ENCODE data around the gene IL12RB1. TPM values are rescaled to one million over a fixed set of nuclear protein-coding genes. Genes with fewer than 3 reads are reported as not detected.

Gene IL12RB1
- total RNA-seq, 2 donors from 2014 or later = 1.0 TPM; not detected in 1

GRCh38 chr19:18122860-18123795 is 36.4 kb upstream of the IL12RB1 start:
- intact Hi-C loops (cut with DNase I) = no loop called here
- H3K27ac ChIP-seq = peak overlapping the region in 1 of 4 donors; percentile 33

GRCh38 chr19:18122424-18122823 is 35.7 kb upstream of the IL12RB1 start:
- Histone ChIP-seq H3K27me3 (no peaks in the 10 kb centered on the region), H3K9me3 (no peaks in the 10 kb centered on the region), H3K4me3 (no peak overlapping the region), H3K36me3 (replicated peaks in 1 of 2; ENCODE audit: insufficient read depth in 1 of 2, low read depth in 2 of 2) (peaks cover 0 to 22% of the 10 kb centered on the region in 2 donors), H3K27ac (no peak overlapping the region), H3K4me1 (peaks cover 22% of the 10 kb centered on the region)
- intact Hi-C loops (cut with DNase I) = no loop called here
- ATAC-seq (no peak), DNase-seq (no peak)
- WGBS, 2 donors = 84 to 91% methylated on average over 7 of the region's 7 CpGs
- TF ChIP-seq POLR2A (IDR thresholded peaks at IDR 0.05) = no peak
- no peak for TF ChIP-seq CTCF (IDR thresholded peaks at IDR 0.05)

More at GRCh38 chr19:18122860-18123795, 36.4 kb upstream of the IL12RB1 start:
- no peaks in the 10 kb centered on the region for H3K27me3 ChIP-seq
- 77 to 91% methylated on average over 20 to 27 of the region's 27 CpGs for WGBS, 2 donors
- no peak for TF ChIP-seq CTCF (IDR thresholded peaks at IDR 0.05)
- no peak for TF ChIP-seq POLR2A (IDR thresholded peaks at IDR 0.05)
- DNase-seq (peak in 1 of 4 donors; percentile 18), ATAC-seq (no peak)
- H3K4me1 ChIP-seq = peaks cover 17% of the 10 kb centered on the region
- H3K36me3 ChIP-seq (replicated peaks in 1 of 2; ENCODE audit: insufficient read depth in 1 of 2, low read depth in 2 of 2) = peaks cover 0 to 24% of the 10 kb centered on the region in 2 donors
- no peak overlapping the region for H3K4me3 ChIP-seq
- no peaks in the 10 kb centered on the region for H3K9me3 ChIP-seq

GRCh38 chr19:18121166-18121565 is 34.4 kb upstream of the IL12RB1 start:
- DNase-seq (no peak), ATAC-seq (no peak)
- peaks cover 28% of the 10 kb centered on the region for H3K4me1 ChIP-seq
- intact Hi-C loops (cut with DNase I) = no loop called here
- no peaks in the 10 kb centered on the region for H3K9me3 ChIP-seq
- no peaks in the 10 kb centered on the region for H3K27me3 ChIP-seq
- TF ChIP-seq POLR2A (IDR thresholded peaks at IDR 0.05) = no peak
- TF ChIP-seq CTCF (IDR thresholded peaks at IDR 0.05) = no peak
- H3K36me3 ChIP-seq (replicated peaks in 1 of 2; ENCODE audit: insufficient read depth in 1 of 2, low read depth in 2 of 2) = peaks cover 0 to 20% of the 10 kb centered on the region in 2 donors
- no peak overlapping the region for H3K27ac ChIP-seq
- no peak overlapping the region for H3K4me3 ChIP-seq
- 88 to 92% methylated on average over 4 to 5 of the region's 5 CpGs for WGBS, 2 donors

GRCh38 chr19:18120127-18120526 is 33.4 kb upstream of the IL12RB1 start:
- WGBS, 2 donors = 69 to 71% methylated on average over 1 of the region's 1 CpG
- H3K27ac ChIP-seq = peak overlapping the region in 1 of 4 donors; percentile 9
- peaks cover 28% of the 10 kb centered on the region for H3K4me1 ChIP-seq
- DNase-seq (no peak), ATAC-seq (no peak)
- H3K9me3 ChIP-seq = no peaks in the 10 kb centered on the region
- intact Hi-C loops (cut with DNase I) = no loop called here
- H3K36me3 ChIP-seq (replicated peaks in 1 of 2; ENCODE audit: insufficient read depth in 1 of 2, low read depth in 2 of 2) = peaks cover 0 to 16% of the 10 kb centered on the region in 2 donors
- no peak overlapping the region for H3K4me3 ChIP-seq
- TF ChIP-seq CTCF (IDR thresholded peaks at IDR 0.05) (no peak), POLR2A (IDR thresholded peaks at IDR 0.05) (no peak)
- H3K27me3 ChIP-seq = no peaks in the 10 kb centered on the region
